HEK293 (cell line): ENCODE results near the gene RDM1.

Experiments used
- INSM2 ChIP-seq: fragments of 450-650 bp; formaldehyde crosslinking; IDR thresholded peaks from 2 replicates; pipeline ENCODE4 v1.5.1; 2016; ENCODE audit warnings: missing biosample characterization, missing genetic modification characterization
- KLF17 ChIP-seq: fragments of 450-650 bp; formaldehyde crosslinking; IDR thresholded peaks from 2 replicates; pipeline ENCODE4 v1.5.1; 2016; ENCODE audit warnings: missing biosample characterization, missing genetic modification characterization
- YY1 ChIP-seq: fragments of 450-650 bp; formaldehyde crosslinking; IDR thresholded peaks from 2 replicates; pipeline ENCODE4 v1.5.1; 2018; ENCODE audit warnings: missing biosample characterization, missing genetic modification characterization
- ZNF239 ChIP-seq: fragments of 450-650 bp; formaldehyde crosslinking; IDR thresholded peaks from 2 replicates; pipeline ENCODE4 v1.5.1; 2016; ENCODE audit warnings: missing biosample characterization, missing genetic modification characterization
- ZNF302 ChIP-seq: fragments of 450-650 bp; formaldehyde crosslinking; IDR thresholded peaks from 2 replicates; pipeline ENCODE4 v1.5.1; 2016; ENCODE audit warnings: missing biosample characterization, missing genetic modification characterization, low read depth
- ZSCAN30 ChIP-seq: fragments of 450-650 bp; IDR thresholded peaks from 2 replicates; pipeline ENCODE4 v1.5.1; 2018; ENCODE audit warnings: missing biosample characterization, mild to moderate bottlenecking, missing genetic modification characterization, moderate library complexity
- TF ChIP-seq, protein P1 (sequence below): fragments of 450-650 bp; formaldehyde crosslinking; IDR thresholded peaks from 2 replicates; pipeline ENCODE4 v1.5.1; 2016; ENCODE audit warnings: missing biosample characterization, missing genetic modification characterization

DNA sequence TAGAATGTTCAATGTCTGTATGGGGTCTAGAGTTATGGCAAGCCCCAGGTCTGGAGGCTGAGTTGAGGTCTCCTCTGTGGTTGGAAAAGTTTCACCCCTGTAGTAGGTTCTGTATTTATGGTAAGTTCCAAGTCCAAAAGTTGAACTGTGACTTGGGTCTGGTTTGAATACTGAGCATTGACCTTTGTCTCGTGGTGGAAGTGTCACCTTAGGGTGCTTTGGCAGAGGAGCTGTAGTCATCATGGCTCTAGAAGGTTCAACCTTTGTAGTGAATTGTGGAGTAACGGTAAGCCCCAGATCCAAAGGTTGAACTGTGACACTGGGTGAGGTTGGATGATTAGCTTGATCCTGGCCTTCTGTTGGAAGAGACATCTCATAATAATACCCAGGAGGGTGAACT is 17.6 kb downstream of the RDM1 start:
- TF ChIP-seq ZSCAN30 (tag by site-specific recombination) = no peak
- TF ChIP-seq INSM2 (tag by site-specific recombination) = no peak
- no peak for TF ChIP-seq YY1 (tag by site-specific recombination)
- no peak for TF ChIP-seq KLF17
- TF ChIP-seq ZNF302 (tag by site-specific recombination) = no peak
- TF ChIP-seq, protein P1, sequence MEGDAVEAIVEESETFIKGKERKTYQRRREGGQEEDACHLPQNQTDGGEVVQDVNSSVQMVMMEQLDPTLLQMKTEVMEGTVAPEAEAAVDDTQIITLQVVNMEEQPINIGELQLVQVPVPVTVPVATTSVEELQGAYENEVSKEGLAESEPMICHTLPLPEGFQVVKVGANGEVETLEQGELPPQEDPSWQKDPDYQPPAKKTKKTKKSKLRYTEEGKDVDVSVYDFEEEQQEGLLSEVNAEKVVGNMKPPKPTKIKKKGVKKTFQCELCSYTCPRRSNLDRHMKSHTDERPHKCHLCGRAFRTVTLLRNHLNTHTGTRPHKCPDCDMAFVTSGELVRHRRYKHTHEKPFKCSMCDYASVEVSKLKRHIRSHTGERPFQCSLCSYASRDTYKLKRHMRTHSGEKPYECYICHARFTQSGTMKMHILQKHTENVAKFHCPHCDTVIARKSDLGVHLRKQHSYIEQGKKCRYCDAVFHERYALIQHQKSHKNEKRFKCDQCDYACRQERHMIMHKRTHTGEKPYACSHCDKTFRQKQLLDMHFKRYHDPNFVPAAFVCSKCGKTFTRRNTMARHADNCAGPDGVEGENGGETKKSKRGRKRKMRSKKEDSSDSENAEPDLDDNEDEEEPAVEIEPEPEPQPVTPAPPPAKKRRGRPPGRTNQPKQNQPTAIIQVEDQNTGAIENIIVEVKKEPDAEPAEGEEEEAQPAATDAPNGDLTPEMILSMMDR (tag by site-specific recombination) = no peak
- TF ChIP-seq ZNF239 (tag by site-specific recombination) = no peak
